Measurements from ENCODE around the gene SLC15A2. TPM values are rescaled to one million over a fixed set of nuclear protein-coding genes. Genes with fewer than 3 reads are reported as not detected.
A peak's percentile ranks its signal among the peaks of the same experiment; 100 is the strongest.

Gene SLC15A2
- polyA plus RNA-seq, 3 donors: 0.37 to 5.4 (median 0.62) TPM

DNA sequence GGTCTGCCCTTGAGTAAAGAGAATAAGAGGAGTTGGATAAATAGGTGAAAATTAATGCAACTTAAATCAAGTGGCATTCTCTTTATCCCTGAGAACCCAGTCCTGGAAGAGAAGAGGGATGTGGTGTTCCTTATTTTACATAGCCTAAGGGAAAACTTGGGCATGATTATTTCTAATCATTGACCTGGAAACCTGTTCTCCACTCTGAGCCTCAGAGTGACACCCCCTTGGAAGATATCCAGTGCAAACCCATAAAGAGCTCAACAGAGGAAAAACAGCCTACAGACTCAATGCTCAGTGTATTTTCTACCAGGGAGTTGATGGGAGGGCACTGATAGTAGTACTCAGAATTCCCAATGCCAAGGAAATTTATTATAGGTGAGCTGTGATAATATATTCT is 22.0 kb downstream of the SLC15A2 start:
- Mint-ChIP-seq H3K27me3 (ENCODE audit: low read depth in 3 of 3) (no peaks in the 10 kb centered on the region), H3K27ac (no peak overlapping the region), H3K36me3 (peaks cover 58 to 87% of the 10 kb centered on the region in 2 donors), H3K4me3 (no peak overlapping the region), H3K9me3 (no peaks in the 10 kb centered on the region), H3K4me1 (peaks cover 27% of the 10 kb centered on the region)
- Histone ChIP-seq H3K4me1 (ENCODE audit: control insufficient read depth in 1 of 2, insufficient read depth in 2 of 2, low read length in 2 of 2) (peaks cover 20 to 23% of the 10 kb centered on the region in 2 donors), H3K36me3 (replicated peaks in 1 of 2; ENCODE audit: control insufficient read depth in 1 of 2, insufficient read depth in 2 of 2, low read length in 2 of 2) (peaks cover 27 to 85% of the 10 kb centered on the region in 2 donors), H3K79me2 (ENCODE audit: insufficient read depth, low read length) (no peaks in the 10 kb centered on the region), H3K27me3 (ENCODE audit: control insufficient read depth in 2 of 2, insufficient read depth in 2 of 2, low read length in 2 of 2) (no peaks in the 10 kb centered on the region), H2AFZ (ENCODE audit: insufficient read depth, low read depth, low read length, poor library complexity, severe bottlenecking) (no peak overlapping the region), H3K9ac (ENCODE audit: insufficient read depth, low read length, poor library complexity, severe bottlenecking) (no peak overlapping the region), H3K9me3 (replicated peaks in 1 of 2; ENCODE audit: control insufficient read depth in 1 of 2, insufficient read depth in 1 of 2, low read length in 2 of 2) (no peaks in the 10 kb centered on the region), H3K4me3 (replicated peaks in 1 of 3; ENCODE audit: low read depth in 2 of 3, low read length in 3 of 3) (no peak overlapping the region), H4K20me1 (ENCODE audit: insufficient read depth, low read length) (no peaks in the 10 kb centered on the region), H3K27ac (ENCODE audit: low read depth in 1 of 2, low read length in 2 of 2) (no peak overlapping the region), H3K4me2 (replicated peaks; ENCODE audit: extremely low read depth, low read length, poor library complexity, severe bottlenecking) (no peak overlapping the region)
- TF ChIP-seq, protein P1, sequence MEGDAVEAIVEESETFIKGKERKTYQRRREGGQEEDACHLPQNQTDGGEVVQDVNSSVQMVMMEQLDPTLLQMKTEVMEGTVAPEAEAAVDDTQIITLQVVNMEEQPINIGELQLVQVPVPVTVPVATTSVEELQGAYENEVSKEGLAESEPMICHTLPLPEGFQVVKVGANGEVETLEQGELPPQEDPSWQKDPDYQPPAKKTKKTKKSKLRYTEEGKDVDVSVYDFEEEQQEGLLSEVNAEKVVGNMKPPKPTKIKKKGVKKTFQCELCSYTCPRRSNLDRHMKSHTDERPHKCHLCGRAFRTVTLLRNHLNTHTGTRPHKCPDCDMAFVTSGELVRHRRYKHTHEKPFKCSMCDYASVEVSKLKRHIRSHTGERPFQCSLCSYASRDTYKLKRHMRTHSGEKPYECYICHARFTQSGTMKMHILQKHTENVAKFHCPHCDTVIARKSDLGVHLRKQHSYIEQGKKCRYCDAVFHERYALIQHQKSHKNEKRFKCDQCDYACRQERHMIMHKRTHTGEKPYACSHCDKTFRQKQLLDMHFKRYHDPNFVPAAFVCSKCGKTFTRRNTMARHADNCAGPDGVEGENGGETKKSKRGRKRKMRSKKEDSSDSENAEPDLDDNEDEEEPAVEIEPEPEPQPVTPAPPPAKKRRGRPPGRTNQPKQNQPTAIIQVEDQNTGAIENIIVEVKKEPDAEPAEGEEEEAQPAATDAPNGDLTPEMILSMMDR (IDR thresholded peaks at IDR 0.05): no peak
- no peak for DNase-seq
- intact Hi-C loops (cut with micrococcal nuclease): no loop called here

DNA sequence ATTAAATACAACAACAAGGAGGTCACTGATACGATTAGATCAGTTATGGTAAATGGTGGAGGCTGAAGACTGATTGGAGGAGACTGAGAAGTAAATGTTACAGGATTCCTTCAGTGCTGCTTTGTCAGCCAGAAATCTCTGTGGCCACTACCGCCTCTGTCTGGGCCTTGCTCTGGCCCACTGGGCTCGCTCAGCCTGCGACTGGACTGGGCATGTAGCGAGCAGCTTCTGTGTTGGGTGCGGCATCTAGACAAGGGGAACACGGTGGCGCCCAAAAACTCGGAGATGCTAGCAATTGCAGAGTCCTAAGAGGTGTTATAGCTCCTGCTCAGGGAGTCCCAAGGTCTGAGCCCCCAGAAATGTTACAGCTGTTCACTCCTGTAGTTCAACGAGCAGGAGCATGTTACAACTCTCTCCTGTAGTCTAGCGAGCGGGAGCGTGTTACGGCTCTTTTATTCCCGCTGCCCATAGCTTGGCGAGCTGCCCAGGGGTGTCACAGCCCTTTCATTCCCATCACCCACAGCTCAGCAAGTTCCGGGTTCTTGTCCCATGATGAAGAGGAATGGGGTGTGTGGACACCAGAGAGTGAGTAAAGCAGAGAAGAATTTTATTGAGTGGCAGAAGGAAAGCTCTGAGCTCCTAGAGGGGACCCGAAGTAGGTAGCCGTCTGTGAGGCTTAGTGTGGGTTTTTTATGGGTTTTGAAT is 24.7 kb downstream of the SLC15A2 start:
- DNase-seq: no peak
- Mint-ChIP-seq H3K27me3 (ENCODE audit: low read depth in 3 of 3) (no peaks in the 10 kb centered on the region), H3K9me3 (no peaks in the 10 kb centered on the region), H3K4me1 (peaks cover 8% of the 10 kb centered on the region), H3K36me3 (peaks cover 66 to 92% of the 10 kb centered on the region in 2 donors), H3K4me3 (no peak overlapping the region), H3K27ac (peak overlapping the region in 2 of 7 donors; percentile 41 to 69)
- Histone ChIP-seq H3K36me3 (replicated peaks in 1 of 2; ENCODE audit: control insufficient read depth in 1 of 2, insufficient read depth in 2 of 2, low read length in 2 of 2) (peaks cover 45 to 94% of the 10 kb centered on the region in 2 donors), H3K4me1 (ENCODE audit: control insufficient read depth in 1 of 2, insufficient read depth in 2 of 2, low read length in 2 of 2) (peaks cover 5 to 8% of the 10 kb centered on the region in 2 donors), H3K9me3 (replicated peaks in 1 of 2; ENCODE audit: control insufficient read depth in 1 of 2, insufficient read depth in 1 of 2, low read length in 2 of 2) (no peaks in the 10 kb centered on the region), H3K4me2 (replicated peaks; ENCODE audit: extremely low read depth, low read length, poor library complexity, severe bottlenecking) (no peak overlapping the region), H3K27ac (ENCODE audit: low read depth in 1 of 2, low read length in 2 of 2) (peak overlapping the region in 1 of 2 donors; percentile 26), H3K4me3 (replicated peaks in 1 of 3; ENCODE audit: low read depth in 2 of 3, low read length in 3 of 3) (no peak overlapping the region), H3K27me3 (ENCODE audit: control insufficient read depth in 2 of 2, insufficient read depth in 2 of 2, low read length in 2 of 2) (no peaks in the 10 kb centered on the region), H3K79me2 (ENCODE audit: insufficient read depth, low read length) (no peaks in the 10 kb centered on the region), H2AFZ (ENCODE audit: insufficient read depth, low read depth, low read length, poor library complexity, severe bottlenecking) (no peak overlapping the region), H3K9ac (ENCODE audit: insufficient read depth, low read length, poor library complexity, severe bottlenecking) (no peak overlapping the region), H4K20me1 (ENCODE audit: insufficient read depth, low read length) (no peaks in the 10 kb centered on the region)
- TF ChIP-seq, protein P1 (IDR thresholded peaks at IDR 0.05): no peak
- intact Hi-C loops (cut with micrococcal nuclease): no loop called here
- WGBS (ENCODE audit: insufficient coverage): 96% methylated on average over 10 of the region's 19 CpGs
